Ovary (tissue), 3 donors: ENCODE measurements around the gene LAMA2.

Source experiments
- CTCF ChIP-seq, 3 donors: fragments of 450-650 bp in 2 of 3; fragments of 200-600 bp in 1 of 3; IDR thresholded peaks; one replicate each; pipeline versions ENCODE4 v1.5.1 to v1.8.0; 2016 to 2022; ENCODE audit warnings: antibody characterized with exemption in 3 of 3, mild to moderate bottlenecking in 1 of 3
- POLR2A ChIP-seq: fragments of 450-650 bp; IDR thresholded peaks from one replicate; pipeline ENCODE4 v1.6.1; 2017; ENCODE audit warnings: antibody characterized with exemption, mild to moderate bottlenecking, moderate library complexity
- donor health status: DM: no; HTN: no; CAD: no.

GRCh38 chr6:129008591-129008990 is 125.7 kb downstream of the LAMA2 start:
- TF ChIP-seq CTCF (IDR thresholded peaks at IDR 0.05), result no peak
- TF ChIP-seq POLR2A, result no peak
